NCI-H2227 (cell line): ENCODE data around the gene KCNV2.

ENCODE experiments used
- DNase-seq: peaks from one replicate; lab custom pipeline; 2025; ENCODE audit not compliant: unreplicated experiment; lab: John Stamatoyannopoulos, UW

Gene KCNV2

GRCh38 chr9:2718698-2719033 is 1.4 kb downstream of the KCNV2 start:
- no peak for DNase-seq

GRCh38 chr9:2720179-2720654 is 2.9 kb downstream of the KCNV2 start:
- no peak for DNase-seq

GRCh38 chr9:2722715-2723114 is 5.4 kb downstream of the KCNV2 start:
- no peak for DNase-seq

- no peak for DNase-seq
Observed at GRCh38 chr9:2723376-2724065, 6.2 kb downstream of the KCNV2 start.

- no peak for DNase-seq
Observed at GRCh38 chr9:2725126-2725525, 7.8 kb downstream of the KCNV2 start.

- DNase-seq: no peak
Observed at GRCh38 chr9:2725898-2726649, 8.8 kb downstream of the KCNV2 start.

- peak; percentile 16 for DNase-seq
Observed at GRCh38 chr9:2726650-2727340, 9.5 kb downstream of the KCNV2 start.

GRCh38 chr9:2727374-2727773 is 10.1 kb downstream of the KCNV2 start:
- no peak for DNase-seq

- DNase-seq: peak; percentile 45
Observed at GRCh38 chr9:2727966-2728613, 10.8 kb downstream of the KCNV2 start.

- no peak for DNase-seq
Observed at GRCh38 chr9:2729003-2729402, 11.7 kb downstream of the KCNV2 start.

GRCh38 chr9:2729721-2730120 is 12.4 kb downstream of the KCNV2 start:
- no peak for DNase-seq

GRCh38 chr9:2730971-2731370 is 13.7 kb downstream of the KCNV2 start:
- no peak for DNase-seq

- DNase-seq: no peak
Observed at GRCh38 chr9:2732492-2732891, 15.2 kb downstream of the KCNV2 start.

GRCh38 chr9:2740616-2741015 is 23.3 kb downstream of the KCNV2 start:
- DNase-seq: no peak

GRCh38 chr9:2741441-2742158 is 24.3 kb downstream of the KCNV2 start:
- DNase-seq: no peak

GRCh38 chr9:2742214-2742613 is 24.9 kb downstream of the KCNV2 start:
- DNase-seq: no peak

GRCh38 chr9:2743937-2744529 is 26.7 kb downstream of the KCNV2 start:
- DNase-seq: no peak

GRCh38 chr9:2745560-2746380 is 28.5 kb downstream of the KCNV2 start:
- DNase-seq: peak; percentile 5

- no peak for DNase-seq
Observed at GRCh38 chr9:2749485-2749884, 32.2 kb downstream of the KCNV2 start.

GRCh38 chr9:2755285-2755684 is 38.0 kb downstream of the KCNV2 start:
- no peak for DNase-seq
